Measurements from ENCODE around the gene ADGRG3. TPM values are rescaled to one million over a fixed set of nuclear protein-coding genes. Genes with fewer than 3 reads are reported as not detected.

ADGRG3 gene
- total and polyA plus RNA-seq, 2 of the 13 experiments (the other 11 are each of a cell fraction or from before 2014, with no cell fraction given): 2.7 to 11.8 TPM

GRCh38 chr16:57734308-57734924 is 66.3 kb downstream of the ADGRG3 start (continued):
- TF ChIP-seq ZNF687 (CRISPR knock-in tag; IDR thresholded peaks at IDR 0.05) (no peak), NFKB2 (CRISPR knock-in tag; IDR thresholded peaks at IDR 0.05; ENCODE audit: borderline replicate concordance) (no peak), RBFOX2 (IDR thresholded peaks at IDR 0.05; ENCODE audit: low read depth, low read length) (peak; percentile 78; the same call in 1 of the 2 replicates), JUN (CRISPR knock-in tag; IDR thresholded peaks at IDR 0.05) (no peak), POLR2AphosphoS2 (IDR thresholded peaks at IDR 0.05; ENCODE audit: low read depth, low read length) (no peak), ZNF788 (CRISPR knock-in tag; IDR thresholded peaks at IDR 0.05; ENCODE audit: borderline replicate concordance) (no peak), ZBTB34 (CRISPR knock-in tag; IDR thresholded peaks at IDR 0.05) (no peak), HIC2 (CRISPR knock-in tag; IDR thresholded peaks at IDR 0.05; ENCODE audit: low read depth) (no peak), SALL1 (CRISPR knock-in tag; IDR thresholded peaks at IDR 0.05) (no peak), HNRNPLL (IDR thresholded peaks at IDR 0.05; ENCODE audit: low read depth, low read length, poor library complexity, severe bottlenecking) (peak; percentile 34), MXD1 (CRISPR knock-in tag; IDR thresholded peaks at IDR 0.05) (peak; percentile 51; the same call in 1 of the 2 replicates), ZNF407 (CRISPR knock-in tag; IDR thresholded peaks at IDR 0.05; ENCODE audit: not compliant biosample characterization) (peak; percentile 77)

Data from HepG2 (cell line).